GM12864 (cell line): ENCODE measurements around the gene CTNNA2.

Experiments used
- DNase-seq: peaks from one replicate; pipeline ENCODE4 v3.0.0-alpha.2; 2011; ENCODE audit warnings: low read depth
- H3K4me3 ChIP-seq: 2 replicates; pipeline ENCODE4 v1.5.1; 2011; ENCODE audit warnings: mild to moderate bottlenecking, low read depth, low read length, control low read depth
- TF ChIP-seq, protein P1 (sequence below): IDR thresholded peaks from 2 replicates; pipeline ENCODE4 v1.5.1; 2011; ENCODE audit warnings: low read depth, mild to moderate bottlenecking, moderate library complexity, low read length, control low read depth, inconsistent platforms; ENCODE audit errors: missing control alignments

Gene CTNNA2

DNA sequence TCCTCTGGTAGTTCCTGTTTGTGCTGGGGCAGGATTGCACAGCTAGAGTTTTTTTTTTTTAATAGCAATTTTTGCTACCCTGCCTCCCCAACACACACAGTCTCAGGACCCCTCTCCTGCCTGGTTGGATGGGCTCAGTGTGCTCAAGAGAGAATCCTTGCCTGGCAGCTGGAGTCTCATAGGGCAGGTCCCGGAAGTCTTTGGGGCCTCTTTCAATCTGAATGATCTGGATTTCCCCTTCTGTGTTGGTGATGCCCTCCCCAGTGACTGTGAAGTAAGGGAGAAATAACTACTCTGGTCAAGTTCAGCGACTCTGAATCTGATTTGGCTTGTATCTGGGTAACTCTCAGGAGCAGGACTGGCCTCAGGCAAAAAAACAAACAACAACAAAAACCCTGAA, 1012.3 kb downstream of the CTNNA2 start:
- no peak for DNase-seq
- TF ChIP-seq, protein P1, sequence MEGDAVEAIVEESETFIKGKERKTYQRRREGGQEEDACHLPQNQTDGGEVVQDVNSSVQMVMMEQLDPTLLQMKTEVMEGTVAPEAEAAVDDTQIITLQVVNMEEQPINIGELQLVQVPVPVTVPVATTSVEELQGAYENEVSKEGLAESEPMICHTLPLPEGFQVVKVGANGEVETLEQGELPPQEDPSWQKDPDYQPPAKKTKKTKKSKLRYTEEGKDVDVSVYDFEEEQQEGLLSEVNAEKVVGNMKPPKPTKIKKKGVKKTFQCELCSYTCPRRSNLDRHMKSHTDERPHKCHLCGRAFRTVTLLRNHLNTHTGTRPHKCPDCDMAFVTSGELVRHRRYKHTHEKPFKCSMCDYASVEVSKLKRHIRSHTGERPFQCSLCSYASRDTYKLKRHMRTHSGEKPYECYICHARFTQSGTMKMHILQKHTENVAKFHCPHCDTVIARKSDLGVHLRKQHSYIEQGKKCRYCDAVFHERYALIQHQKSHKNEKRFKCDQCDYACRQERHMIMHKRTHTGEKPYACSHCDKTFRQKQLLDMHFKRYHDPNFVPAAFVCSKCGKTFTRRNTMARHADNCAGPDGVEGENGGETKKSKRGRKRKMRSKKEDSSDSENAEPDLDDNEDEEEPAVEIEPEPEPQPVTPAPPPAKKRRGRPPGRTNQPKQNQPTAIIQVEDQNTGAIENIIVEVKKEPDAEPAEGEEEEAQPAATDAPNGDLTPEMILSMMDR: no peak
- no peak overlapping the region for H3K4me3 ChIP-seq

DNA sequence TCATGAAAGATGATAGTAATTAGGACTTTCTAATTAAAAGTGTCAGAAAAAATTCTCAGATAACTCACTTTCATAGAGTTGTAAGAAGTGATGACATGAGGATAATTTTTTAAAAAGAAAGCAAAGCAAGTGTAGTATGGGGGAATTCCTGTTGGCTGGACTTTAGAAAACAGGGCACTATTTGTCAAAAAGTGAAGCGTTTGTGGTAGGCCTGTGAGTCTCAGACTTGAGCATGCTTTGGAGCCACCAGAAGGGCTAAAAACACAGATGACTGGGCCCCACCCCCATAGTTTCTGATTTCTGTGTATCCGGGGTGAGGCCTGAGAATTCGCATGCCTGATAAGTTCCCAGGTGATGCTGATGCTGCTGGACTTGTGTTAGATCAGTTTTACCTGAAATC, 1014.3 kb downstream of the CTNNA2 start:
- TF ChIP-seq, protein P1: no peak
- H3K4me3 ChIP-seq: no peak overlapping the region
- DNase-seq: no peak

DNA sequence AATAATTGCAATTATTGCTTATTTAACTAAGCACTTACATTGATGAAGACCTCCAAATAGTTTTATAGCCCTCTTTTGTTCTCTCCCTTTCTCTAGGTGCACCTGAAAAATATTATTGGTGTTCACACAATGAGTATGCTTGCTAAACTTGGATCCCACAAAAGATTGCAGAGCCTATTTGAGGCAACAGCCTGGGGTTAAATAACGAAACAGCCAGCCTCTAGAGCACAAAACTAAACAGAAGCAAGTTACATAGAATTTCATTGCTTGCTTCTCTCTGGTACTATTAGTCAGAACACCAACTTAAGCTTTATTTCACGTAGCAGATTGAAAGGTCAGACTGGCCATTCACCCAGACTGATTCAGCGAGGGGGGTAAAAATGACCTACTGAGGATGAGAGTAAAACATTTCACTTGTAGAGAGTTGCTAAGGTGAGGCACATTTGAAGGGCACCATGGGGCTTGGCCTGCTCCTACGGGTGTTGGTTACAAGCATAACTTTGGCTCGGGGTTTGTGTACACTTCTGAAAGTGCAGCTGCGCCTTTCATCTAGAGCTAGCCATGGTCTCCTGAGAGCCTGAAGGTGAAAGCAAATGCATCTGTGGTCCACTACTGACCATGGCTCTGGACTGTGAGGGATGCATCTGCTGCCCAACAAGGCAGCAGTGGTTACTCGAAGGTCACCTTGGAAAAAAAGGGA, 1016.8 kb downstream of the CTNNA2 start:
- DNase-seq: no peak
- TF ChIP-seq, protein P1: no peak
- no peak overlapping the region for H3K4me3 ChIP-seq

DNA sequence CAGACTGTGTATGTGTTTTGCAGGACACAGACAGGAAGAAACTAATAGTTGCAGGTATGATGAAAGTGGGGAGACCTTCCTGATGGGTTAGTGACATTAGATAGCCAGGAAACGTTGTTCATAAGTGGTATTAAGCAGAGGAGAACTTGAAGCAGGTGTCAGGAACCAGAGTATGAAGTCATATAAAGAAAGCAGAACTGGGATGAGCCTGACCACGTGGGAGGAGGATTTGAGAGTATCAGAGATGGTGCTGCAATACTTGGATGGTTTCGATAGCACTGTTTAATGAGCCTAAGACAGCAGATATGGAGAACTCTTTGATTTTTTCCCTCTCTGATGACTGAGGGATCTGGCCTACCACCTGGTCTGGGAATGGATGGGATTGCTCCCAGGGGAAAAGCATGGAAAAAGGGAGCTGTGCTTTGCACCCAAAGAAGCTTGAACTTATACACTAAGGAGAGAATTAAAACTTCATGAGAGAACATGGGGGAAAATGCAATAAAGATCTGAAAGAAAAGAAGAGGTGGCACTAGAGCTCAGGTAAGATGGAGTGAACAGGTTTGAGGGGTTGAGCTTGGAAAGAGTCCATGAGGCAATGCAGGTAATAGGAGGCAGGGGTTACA, 1017.7 kb downstream of the CTNNA2 start:
- no peak overlapping the region for H3K4me3 ChIP-seq
- DNase-seq: no peak
- TF ChIP-seq, protein P1: no peak

- H3K4me3 ChIP-seq: no peak overlapping the region
- TF ChIP-seq, protein P1: no peak
- DNase-seq: no peak
Observed at GRCh38 chr2:80531319-80531718, 1018.5 kb downstream of the CTNNA2 start.

- H3K4me3 ChIP-seq: no peak overlapping the region
- TF ChIP-seq, protein P1: no peak
- DNase-seq: no peak
Observed at GRCh38 chr2:80545420-80546210, 1032.8 kb downstream of the CTNNA2 start.
